HEK293 (cell line): Measurements from ENCODE around the gene MTFR1L.

ENCODE experiments used
- CTCF ChIA-PET: fragments of 350-600 bp; formaldehyde crosslinking; extraction: SDS; loops from one replicate; lab custom pipeline; 2021; ENCODE audit warnings: antibody characterized with exemption; lab: Yijun Ruan, JAX
- POLR2A ChIA-PET: fragments of 300-600 bp; formaldehyde crosslinking; extraction: SDS; loops from one replicate; lab custom pipeline; 2020; ENCODE audit warnings: antibody characterized with exemption, inconsistent platforms; lab: Yijun Ruan, JAX
- H3K27ac ChIP-seq: fragments of 200-500 bp; sonication (Bioruptor generic); 2 replicates; pipeline ENCODE4 v1.5.1; 2014; ENCODE audit warnings: low read depth, low read length, control low read depth, inconsistent platforms; ENCODE audit errors: extremely low read depth
- H3K36me3 ChIP-seq, 2 experiments: fragments of 200-500 bp in 1 of 2; sonication (Bioruptor generic) in 1 of 2; 1 replicate in 1 of 2; 2 replicates in 1 of 2; pipeline ENCODE4 v1.5.1; 2014 to 2017; ENCODE audit warnings: inconsistent platforms in 2 of 2, low read length in 2 of 2; ENCODE audit not compliant: control insufficient read depth in 2 of 2, insufficient read depth in 1 of 2
- H3K4me1 ChIP-seq: fragments of 200-500 bp; sonication (Bioruptor generic); 2 replicates; pipeline ENCODE4 v1.5.1; 2014; ENCODE audit warnings: mild to moderate bottlenecking, low read length, inconsistent platforms; ENCODE audit not compliant: control insufficient read depth, insufficient read depth
- H3K4me3 ChIP-seq: 2 replicates; pipeline ENCODE4 v1.5.1; 2011; ENCODE audit warnings: low read depth, mild to moderate bottlenecking, control low read depth, low read length, moderate library complexity
- H3K9me3 ChIP-seq: fragments of 200-500 bp; sonication (Bioruptor generic); 2 replicates; pipeline ENCODE4 v1.5.1; 2014; ENCODE audit warnings: low read depth, low read length, inconsistent platforms; ENCODE audit not compliant: control insufficient read depth, insufficient read depth
- KLF1 ChIP-seq: fragments of 450-650 bp; formaldehyde crosslinking; IDR thresholded peaks from 2 replicates; pipeline ENCODE4 v1.5.1; 2016; ENCODE audit warnings: missing biosample characterization, missing genetic modification characterization
- SCRT2 ChIP-seq: fragments of 450-650 bp; formaldehyde crosslinking; IDR thresholded peaks from 2 replicates; pipeline ENCODE4 v1.5.1; 2016; ENCODE audit warnings: missing biosample characterization, missing genetic modification characterization
- SP3 ChIP-seq: fragments of 450-650 bp; formaldehyde crosslinking; IDR thresholded peaks from 2 replicates; pipeline ENCODE4 v1.5.1; 2016; ENCODE audit warnings: missing biosample characterization, missing genetic modification characterization
- ZBTB1 ChIP-seq: fragments of 450-650 bp; formaldehyde crosslinking; IDR thresholded peaks from 2 replicates; pipeline ENCODE4 v1.5.1; 2016; ENCODE audit warnings: missing biosample characterization, missing genetic modification characterization
- ZFP69B ChIP-seq: fragments of 450-650 bp; formaldehyde crosslinking; IDR thresholded peaks from 2 replicates; pipeline ENCODE4 v1.5.1; 2016; ENCODE audit warnings: missing biosample characterization, missing genetic modification characterization
- ZNF121 ChIP-seq: fragments of 450-650 bp; formaldehyde crosslinking; IDR thresholded peaks from 2 replicates; pipeline ENCODE4 v1.5.1; 2016; ENCODE audit warnings: missing biosample characterization, missing genetic modification characterization
- ZNF335 ChIP-seq: fragments of 450-650 bp; formaldehyde crosslinking; conservative IDR thresholded peaks from 2 replicates; pipeline ENCODE4 v1.5.1; 2016; ENCODE audit warnings: missing biosample characterization, missing genetic modification characterization
- ZNF555 ChIP-seq: fragments of 450-650 bp; formaldehyde crosslinking; conservative IDR thresholded peaks from 2 replicates; pipeline ENCODE4 v1.5.1; 2017; ENCODE audit warnings: missing biosample characterization, mild to moderate bottlenecking, missing genetic modification characterization, inconsistent platforms
- TF ChIP-seq, protein P1 (sequence below): fragments of 450-650 bp; formaldehyde crosslinking; IDR thresholded peaks from 2 replicates; pipeline ENCODE4 v1.5.1; 2016; ENCODE audit warnings: missing biosample characterization, missing genetic modification characterization
- TF ChIP-seq, protein P2 (sequence below): fragments of 450-650 bp; formaldehyde crosslinking; IDR thresholded peaks from 2 replicates; pipeline ENCODE4 v1.5.1; 2016; ENCODE audit warnings: missing biosample characterization, missing genetic modification characterization, low read depth
- TF ChIP-seq, protein P3 (sequence below): fragments of 450-650 bp; formaldehyde crosslinking; IDR thresholded peaks from 2 replicates; pipeline ENCODE4 v1.5.1; 2016; ENCODE audit warnings: missing biosample characterization, missing genetic modification characterization
- TF ChIP-seq, protein P4 (sequence below): fragments of 450-650 bp; formaldehyde crosslinking; IDR thresholded peaks from 2 replicates; pipeline ENCODE4 v1.5.1; 2016; ENCODE audit warnings: missing biosample characterization, missing genetic modification characterization
- TF ChIP-seq, protein P5 (sequence below): fragments of 450-650 bp; formaldehyde crosslinking; optimal IDR thresholded peaks from 2 replicates; pipeline ENCODE3; 2016; ENCODE audit warnings: missing biosample characterization, mild to moderate bottlenecking, missing genetic modification characterization

Gene MTFR1L

DNA sequence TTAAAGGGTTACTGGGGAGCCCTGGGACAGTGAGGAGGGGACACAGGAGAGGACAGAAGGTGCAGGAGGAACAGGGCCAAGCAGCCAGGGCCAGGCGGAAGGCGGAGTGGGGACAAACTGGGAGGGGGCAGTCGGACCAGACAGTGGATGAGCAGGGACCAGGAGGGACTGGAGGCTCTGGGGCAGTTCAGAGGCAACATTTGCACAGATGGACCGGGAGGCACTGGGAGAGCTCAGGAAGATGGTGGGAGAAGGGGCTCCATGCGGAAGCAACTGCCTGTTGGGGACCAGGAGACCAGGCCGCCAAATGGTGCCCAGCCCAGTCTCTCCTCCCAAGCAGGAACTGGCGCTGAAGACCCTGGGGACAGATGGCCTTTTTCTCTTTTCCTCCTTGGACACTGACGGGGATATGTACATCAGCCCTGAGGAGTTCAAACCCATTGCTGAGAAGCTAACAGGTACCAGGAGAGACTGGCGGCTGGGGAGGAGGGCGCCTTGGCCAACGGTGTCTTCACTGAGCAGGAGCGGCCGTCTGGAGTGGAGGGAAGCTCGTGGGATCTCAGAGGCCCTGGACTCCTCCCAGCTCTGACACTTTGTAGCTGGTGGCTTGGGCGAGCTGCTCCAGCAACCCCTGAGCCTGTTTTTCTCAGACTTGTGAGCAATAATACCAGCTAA is 18.9 kb upstream of the MTFR1L start:
- POLR2A ChIA-PET = interaction anchor here (0.6 to 3.1 kb wide), 5 partner anchors 9 to 568 kb away, joined by 4 to 14 read pairs (median 6); partner anchors contain the start of genes MTFR1L and SYF2
- Histone ChIP-seq H3K4me1 (peaks cover 2% of the 10 kb centered on the region; the same call in 1 of the 2 replicates), H3K27ac (peak overlapping the region; percentile 51; the same call in 1 of the 2 replicates), H3K36me3 (peaks cover 3 to 28% of the 10 kb centered on the region in 2 experiments; a peak in 2 of 3 replicates), H3K9me3 (no peaks in the 10 kb centered on the region), H3K4me3 (peak overlapping the region; percentile 60)
- CTCF ChIA-PET = interaction anchor here (0.5 to 3.9 kb wide), 3 partner anchors 9 to 313 kb away, joined by 3 to 25 read pairs (median 5); no protein-coding TSS in a partner anchor
- TF ChIP-seq, protein P1, sequence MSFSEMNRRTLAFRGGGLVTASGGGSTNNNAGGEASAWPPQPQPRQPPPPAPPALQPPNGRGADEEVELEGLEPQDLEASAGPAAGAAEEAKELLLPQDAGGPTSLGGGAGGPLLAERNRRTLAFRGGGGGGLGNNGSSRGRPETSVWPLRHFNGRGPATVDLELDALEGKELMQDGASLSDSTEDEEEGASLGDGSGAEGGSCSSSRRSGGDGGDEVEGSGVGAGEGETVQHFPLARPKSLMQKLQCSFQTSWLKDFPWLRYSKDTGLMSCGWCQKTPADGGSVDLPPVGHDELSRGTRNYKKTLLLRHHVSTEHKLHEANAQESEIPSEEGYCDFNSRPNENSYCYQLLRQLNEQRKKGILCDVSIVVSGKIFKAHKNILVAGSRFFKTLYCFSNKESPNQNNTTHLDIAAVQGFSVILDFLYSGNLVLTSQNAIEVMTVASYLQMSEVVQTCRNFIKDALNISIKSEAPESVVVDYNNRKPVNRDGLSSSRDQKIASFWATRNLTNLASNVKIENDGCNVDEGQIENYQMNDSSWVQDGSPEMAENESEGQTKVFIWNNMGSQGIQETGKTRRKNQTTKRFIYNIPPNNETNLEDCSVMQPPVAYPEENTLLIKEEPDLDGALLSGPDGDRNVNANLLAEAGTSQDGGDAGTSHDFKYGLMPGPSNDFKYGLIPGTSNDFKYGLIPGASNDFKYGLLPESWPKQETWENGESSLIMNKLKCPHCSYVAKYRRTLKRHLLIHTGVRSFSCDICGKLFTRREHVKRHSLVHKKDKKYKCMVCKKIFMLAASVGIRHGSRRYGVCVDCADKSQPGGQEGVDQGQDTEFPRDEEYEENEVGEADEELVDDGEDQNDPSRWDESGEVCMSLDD (tag by site-specific recombination) = peak; percentile 38; the same call in 1 of the 2 replicates
- TF ChIP-seq, protein P2, sequence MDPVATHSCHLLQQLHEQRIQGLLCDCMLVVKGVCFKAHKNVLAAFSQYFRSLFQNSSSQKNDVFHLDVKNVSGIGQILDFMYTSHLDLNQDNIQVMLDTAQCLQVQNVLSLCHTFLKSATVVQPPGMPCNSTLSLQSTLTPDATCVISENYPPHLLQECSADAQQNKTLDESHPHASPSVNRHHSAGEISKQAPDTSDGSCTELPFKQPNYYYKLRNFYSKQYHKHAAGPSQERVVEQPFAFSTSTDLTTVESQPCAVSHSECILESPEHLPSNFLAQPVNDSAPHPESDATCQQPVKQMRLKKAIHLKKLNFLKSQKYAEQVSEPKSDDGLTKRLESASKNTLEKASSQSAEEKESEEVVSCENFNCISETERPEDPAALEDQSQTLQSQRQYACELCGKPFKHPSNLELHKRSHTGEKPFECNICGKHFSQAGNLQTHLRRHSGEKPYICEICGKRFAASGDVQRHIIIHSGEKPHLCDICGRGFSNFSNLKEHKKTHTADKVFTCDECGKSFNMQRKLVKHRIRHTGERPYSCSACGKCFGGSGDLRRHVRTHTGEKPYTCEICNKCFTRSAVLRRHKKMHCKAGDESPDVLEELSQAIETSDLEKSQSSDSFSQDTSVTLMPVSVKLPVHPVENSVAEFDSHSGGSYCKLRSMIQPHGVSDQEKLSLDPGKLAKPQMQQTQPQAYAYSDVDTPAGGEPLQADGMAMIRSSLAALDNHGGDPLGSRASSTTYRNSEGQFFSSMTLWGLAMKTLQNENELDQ (tag by site-specific recombination) = no peak
- TF ChIP-seq, protein P3, sequence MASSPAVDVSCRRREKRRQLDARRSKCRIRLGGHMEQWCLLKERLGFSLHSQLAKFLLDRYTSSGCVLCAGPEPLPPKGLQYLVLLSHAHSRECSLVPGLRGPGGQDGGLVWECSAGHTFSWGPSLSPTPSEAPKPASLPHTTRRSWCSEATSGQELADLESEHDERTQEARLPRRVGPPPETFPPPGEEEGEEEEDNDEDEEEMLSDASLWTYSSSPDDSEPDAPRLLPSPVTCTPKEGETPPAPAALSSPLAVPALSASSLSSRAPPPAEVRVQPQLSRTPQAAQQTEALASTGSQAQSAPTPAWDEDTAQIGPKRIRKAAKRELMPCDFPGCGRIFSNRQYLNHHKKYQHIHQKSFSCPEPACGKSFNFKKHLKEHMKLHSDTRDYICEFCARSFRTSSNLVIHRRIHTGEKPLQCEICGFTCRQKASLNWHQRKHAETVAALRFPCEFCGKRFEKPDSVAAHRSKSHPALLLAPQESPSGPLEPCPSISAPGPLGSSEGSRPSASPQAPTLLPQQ (tag by site-specific recombination) = peak; percentile 84; the same call in 1 of the 2 replicates
- TF ChIP-seq SCRT2 = peak; percentile 41; the same call in 1 of the 2 replicates
- peak; percentile 73; the same call in 1 of the 2 replicates for TF ChIP-seq ZNF121 (tag by site-specific recombination)
- 0 out of 2 replicates have a peak, but pooled peaks have one; percentile 21 for TF ChIP-seq KLF1 (tag by site-specific recombination)
- no peak for TF ChIP-seq ZBTB1
- TF ChIP-seq, protein P4, sequence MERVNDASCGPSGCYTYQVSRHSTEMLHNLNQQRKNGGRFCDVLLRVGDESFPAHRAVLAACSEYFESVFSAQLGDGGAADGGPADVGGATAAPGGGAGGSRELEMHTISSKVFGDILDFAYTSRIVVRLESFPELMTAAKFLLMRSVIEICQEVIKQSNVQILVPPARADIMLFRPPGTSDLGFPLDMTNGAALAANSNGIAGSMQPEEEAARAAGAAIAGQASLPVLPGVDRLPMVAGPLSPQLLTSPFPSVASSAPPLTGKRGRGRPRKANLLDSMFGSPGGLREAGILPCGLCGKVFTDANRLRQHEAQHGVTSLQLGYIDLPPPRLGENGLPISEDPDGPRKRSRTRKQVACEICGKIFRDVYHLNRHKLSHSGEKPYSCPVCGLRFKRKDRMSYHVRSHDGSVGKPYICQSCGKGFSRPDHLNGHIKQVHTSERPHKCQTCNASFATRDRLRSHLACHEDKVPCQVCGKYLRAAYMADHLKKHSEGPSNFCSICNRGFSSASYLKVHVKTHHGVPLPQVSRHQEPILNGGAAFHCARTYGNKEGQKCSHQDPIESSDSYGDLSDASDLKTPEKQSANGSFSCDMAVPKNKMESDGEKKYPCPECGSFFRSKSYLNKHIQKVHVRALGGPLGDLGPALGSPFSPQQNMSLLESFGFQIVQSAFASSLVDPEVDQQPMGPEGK (tag by site-specific recombination) = peak; percentile 2; the same call in 1 of the 2 replicates
- peak; percentile 47; the same call in 1 of the 2 replicates for TF ChIP-seq SP3 (tag by site-specific recombination)
- no peak for TF ChIP-seq ZNF555 (tag by site-specific recombination)
- TF ChIP-seq, protein P5, sequence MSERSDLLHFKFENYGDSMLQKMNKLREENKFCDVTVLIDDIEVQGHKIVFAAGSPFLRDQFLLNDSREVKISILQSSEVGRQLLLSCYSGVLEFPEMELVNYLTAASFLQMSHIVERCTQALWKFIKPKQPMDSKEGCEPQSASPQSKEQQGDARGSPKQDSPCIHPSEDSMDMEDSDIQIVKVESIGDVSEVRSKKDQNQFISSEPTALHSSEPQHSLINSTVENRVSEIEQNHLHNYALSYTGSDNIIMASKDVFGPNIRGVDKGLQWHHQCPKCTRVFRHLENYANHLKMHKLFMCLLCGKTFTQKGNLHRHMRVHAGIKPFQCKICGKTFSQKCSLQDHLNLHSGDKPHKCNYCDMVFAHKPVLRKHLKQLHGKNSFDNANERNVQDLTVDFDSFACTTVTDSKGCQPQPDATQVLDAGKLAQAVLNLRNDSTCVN (tag by site-specific recombination) = peak; percentile 6
- TF ChIP-seq ZFP69B (tag by site-specific recombination) = 0 out of 2 replicates have a peak, but pooled peaks have one; percentile 5
- peak; percentile 9; the same call in 1 of the 2 replicates for TF ChIP-seq ZNF335 (tag by site-specific recombination)
